Gastroesophageal sphincter (tissue), 4 donors: ENCODE data around the gene ACTC1. TPM values are rescaled to one million over a fixed set of nuclear protein-coding genes. Genes with fewer than 3 reads are reported as not detected.

Experiments used
- ATAC-seq: fragments of 150-250 bp; one replicate; pipeline ENCODE4 v1.9.1; 2016; ENCODE audit warnings: mild to moderate bottlenecking, moderate library complexity
- H3K27ac ChIP-seq, 4 donors: fragments of 200-600 bp; sonication (generic) in 3 of 4; 1 replicate in 3 of 4; 2 replicates in 1 of 4; pipeline ENCODE4 v1.5.1; 2016 to 2019
- H3K27me3 ChIP-seq: fragments of 200-600 bp; sonication (generic); one replicate; pipeline ENCODE4 v1.5.1; 2019
- H3K36me3 ChIP-seq, 2 donors: fragments of 200-600 bp; sonication (generic); one replicate each; pipeline ENCODE4 v1.5.1; 2019; ENCODE audit warnings: control low read depth in 1 of 2
- H3K4me1 ChIP-seq, 3 donors: fragments of 200-600 bp; sonication (generic); 1 replicate in 2 of 3; 2 replicates in 1 of 3; pipeline ENCODE4 v1.5.1; 2016 to 2019; ENCODE audit warnings: control low read depth in 2 of 3
- H3K4me3 ChIP-seq, 2 donors: fragments of 200-600 bp; sonication (generic); one replicate each; pipeline ENCODE4 v1.5.1; 2019; ENCODE audit warnings: mild to moderate bottlenecking in 1 of 2, moderate library complexity in 1 of 2
- H3K9me3 ChIP-seq, 3 donors: fragments of 200-600 bp; sonication (generic); one replicate each; pipeline ENCODE4 v1.5.1; 2017 to 2019; ENCODE audit warnings: control low read depth in 2 of 3
- EP300 ChIP-seq: sonication (generic); formaldehyde crosslinking; IDR thresholded peaks from one replicate; pipeline ENCODE4 v1.6.1; 2017; ENCODE audit warnings: antibody characterized with exemption, mild to moderate bottlenecking
- POLR2A ChIP-seq, 2 donors: fragments of 450-650 bp; IDR thresholded peaks; one replicate each; pipeline ENCODE4 v1.6.1; 2017; ENCODE audit warnings: antibody characterized with exemption in 2 of 2, mild to moderate bottlenecking in 2 of 2, moderate library complexity in 1 of 2
- POLR2AphosphoS5 ChIP-seq: sonication (generic); formaldehyde crosslinking; IDR thresholded peaks from one replicate; pipeline ENCODE4 v1.6.1; 2017; ENCODE audit warnings: antibody characterized with exemption
- WGBS, 2 donors: methylation state at CpG; one replicate each; pipeline ENCODE4 v1.1.5; 2018; ENCODE audit warnings: low coverage in 1 of 2; 5-methylcytosine and 5-hydroxymethylcytosine counted together
- total RNA-seq, 4 donors: library from RNA; depleted of rRNA; stranded (reverse); fragments of >200 nt; gene quantifications; one replicate each; pipeline ENCODE4 v1.1.0, GENCODE V29; 2016
- TF ChIP-seq, protein P1 (sequence below), 4 experiments: fragments of 200-600 bp in 2 of 4; fragments of 450-650 bp in 2 of 4; sonication (generic) in 1 of 4; IDR thresholded peaks; one replicate each; pipeline ENCODE4 v1.5.1; 2017 to 2019; ENCODE audit warnings: antibody characterized with exemption in 4 of 4, mild to moderate bottlenecking in 2 of 4, moderate library complexity in 2 of 4

ACTC1 gene
- total RNA-seq, 4 donors from 2014 or later = 6.6 to 24.2 (median 8.9) TPM

DNA sequence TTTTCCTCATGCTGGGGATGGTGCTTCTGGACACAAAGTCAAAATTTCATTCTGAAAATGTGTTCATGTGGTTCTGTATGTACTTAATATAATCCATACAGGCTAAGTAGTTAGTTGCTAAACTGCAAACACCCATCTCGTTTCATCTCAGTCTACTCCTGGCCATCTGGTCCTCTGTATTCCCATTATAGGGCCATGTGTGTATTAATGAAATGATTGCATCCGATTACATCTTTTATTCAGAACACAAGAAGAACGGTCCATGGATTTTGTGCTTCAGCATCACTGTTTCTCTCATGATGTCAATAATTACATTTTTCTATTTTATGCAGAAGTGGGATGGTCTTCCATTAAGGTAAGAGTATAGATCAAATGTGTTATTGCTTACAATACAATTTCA, 34.4 kb downstream of the ACTC1 start:
- no peak for ATAC-seq
- TF ChIP-seq EP300 = no peak
- TF ChIP-seq POLR2AphosphoS5 = no peak
- TF ChIP-seq, protein P1, sequence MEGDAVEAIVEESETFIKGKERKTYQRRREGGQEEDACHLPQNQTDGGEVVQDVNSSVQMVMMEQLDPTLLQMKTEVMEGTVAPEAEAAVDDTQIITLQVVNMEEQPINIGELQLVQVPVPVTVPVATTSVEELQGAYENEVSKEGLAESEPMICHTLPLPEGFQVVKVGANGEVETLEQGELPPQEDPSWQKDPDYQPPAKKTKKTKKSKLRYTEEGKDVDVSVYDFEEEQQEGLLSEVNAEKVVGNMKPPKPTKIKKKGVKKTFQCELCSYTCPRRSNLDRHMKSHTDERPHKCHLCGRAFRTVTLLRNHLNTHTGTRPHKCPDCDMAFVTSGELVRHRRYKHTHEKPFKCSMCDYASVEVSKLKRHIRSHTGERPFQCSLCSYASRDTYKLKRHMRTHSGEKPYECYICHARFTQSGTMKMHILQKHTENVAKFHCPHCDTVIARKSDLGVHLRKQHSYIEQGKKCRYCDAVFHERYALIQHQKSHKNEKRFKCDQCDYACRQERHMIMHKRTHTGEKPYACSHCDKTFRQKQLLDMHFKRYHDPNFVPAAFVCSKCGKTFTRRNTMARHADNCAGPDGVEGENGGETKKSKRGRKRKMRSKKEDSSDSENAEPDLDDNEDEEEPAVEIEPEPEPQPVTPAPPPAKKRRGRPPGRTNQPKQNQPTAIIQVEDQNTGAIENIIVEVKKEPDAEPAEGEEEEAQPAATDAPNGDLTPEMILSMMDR (IDR thresholded peaks at IDR 0.05) = no peak
- no peak for TF ChIP-seq POLR2A (IDR thresholded peaks at IDR 0.05)
- H3K4me3 ChIP-seq = no peak overlapping the region
- no peak overlapping the region for H3K27ac ChIP-seq
- H3K36me3 ChIP-seq = no peaks in the 10 kb centered on the region
- peaks cover 30% of the 10 kb centered on the region for H3K27me3 ChIP-seq
- no peaks in the 10 kb centered on the region for H3K4me1 ChIP-seq
- no peaks in the 10 kb centered on the region for H3K9me3 ChIP-seq
- 74 to 82% methylated on average over 3 of the region's 3 CpGs for WGBS, 2 donors

DNA sequence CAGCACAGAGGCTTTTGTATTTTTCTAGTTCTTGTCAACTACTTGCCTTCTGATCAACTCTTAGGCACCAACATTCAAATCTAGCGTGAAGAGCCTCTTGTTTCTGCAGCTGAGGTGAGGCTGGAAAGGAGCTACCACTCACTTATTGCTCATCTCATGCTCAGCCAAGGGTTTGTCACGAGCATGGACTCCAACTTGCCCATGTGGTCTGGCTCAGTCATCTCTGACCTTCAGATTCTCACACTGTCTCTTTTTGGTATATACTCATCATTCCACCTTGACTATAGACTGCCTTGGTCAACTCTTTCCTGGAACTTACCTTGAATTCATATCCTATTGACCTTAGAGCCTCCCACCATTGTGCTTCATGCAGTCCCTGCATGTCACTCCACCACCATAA, 35.4 kb downstream of the ACTC1 start:
- WGBS, 2 donors = 64 to 100% methylated on average over 1 to 2 of the region's 2 CpGs
- Histone ChIP-seq H3K9me3 (no peaks in the 10 kb centered on the region), H3K36me3 (no peaks in the 10 kb centered on the region), H3K27me3 (peaks cover 39% of the 10 kb centered on the region), H3K4me3 (no peak overlapping the region), H3K4me1 (peaks cover 0 to 6% (median 2%) of the 10 kb centered on the region in 3 donors), H3K27ac (no peak overlapping the region)
- ATAC-seq = no peak
- TF ChIP-seq POLR2AphosphoS5 (no peak), EP300 (no peak), POLR2A (IDR thresholded peaks at IDR 0.05) (no peak)
- TF ChIP-seq, protein P1 (IDR thresholded peaks at IDR 0.05) = no peak

DNA sequence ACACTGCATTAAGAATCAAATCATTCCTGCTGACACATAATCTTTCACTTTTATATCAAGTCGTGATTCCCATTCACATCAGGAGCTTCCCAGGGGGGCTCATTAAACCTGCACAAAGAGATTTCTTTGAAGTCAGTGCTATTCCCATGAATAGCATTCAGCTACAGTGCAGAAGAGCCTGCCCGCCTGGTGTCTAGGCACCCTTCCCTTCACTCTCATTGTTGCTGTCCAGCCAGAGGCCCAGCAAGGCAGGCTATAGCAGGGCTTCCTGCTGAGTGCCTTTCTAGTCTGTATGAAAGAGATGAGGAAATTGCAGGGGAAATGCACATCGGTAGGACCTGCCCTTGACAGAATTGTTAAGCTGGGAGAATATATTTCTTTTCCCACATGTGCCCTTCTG, 36.0 kb downstream of the ACTC1 start:
- Histone ChIP-seq H3K4me1 (peaks cover 0 to 12% (median 8%) of the 10 kb centered on the region in 3 donors), H3K4me3 (no peak overlapping the region), H3K36me3 (no peaks in the 10 kb centered on the region), H3K27me3 (peaks cover 46% of the 10 kb centered on the region), H3K9me3 (no peaks in the 10 kb centered on the region), H3K27ac (no peak overlapping the region)
- WGBS, 2 donors = 47 to 86% methylated on average over 2 to 3 of the region's 3 CpGs
- TF ChIP-seq POLR2AphosphoS5 = no peak
- no peak for ATAC-seq

DNA sequence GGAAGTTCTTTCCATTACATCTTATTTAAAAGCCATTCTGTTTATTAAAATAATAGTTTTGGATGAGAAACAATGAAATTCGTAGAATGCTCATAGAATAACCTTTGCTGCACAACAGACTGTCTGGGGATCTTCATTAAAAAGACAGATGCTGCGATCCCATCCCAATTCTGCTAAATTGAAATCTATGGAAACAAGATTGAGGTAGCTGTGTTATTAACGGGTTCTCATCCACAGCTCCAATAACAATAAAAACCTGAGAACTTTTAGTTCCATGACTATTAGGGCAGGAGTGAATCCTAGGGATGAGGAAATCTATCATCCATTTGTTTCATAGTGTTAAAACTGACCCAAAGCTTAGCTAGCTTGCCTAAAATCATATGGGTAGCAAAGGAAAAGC, 38.1 kb downstream of the ACTC1 start:
- no peak overlapping the region for H3K27ac ChIP-seq
- H3K4me3 ChIP-seq = no peak overlapping the region
- WGBS, 2 donors = 73 to 100% methylated on average over 1 to 3 of the region's 3 CpGs
- ATAC-seq = no peak
- H3K4me1 ChIP-seq = peaks cover 0 to 18% (median 8%) of the 10 kb centered on the region in 3 donors
- no peaks in the 10 kb centered on the region for H3K9me3 ChIP-seq
- H3K27me3 ChIP-seq = peaks cover 67% of the 10 kb centered on the region
- H3K36me3 ChIP-seq = no peaks in the 10 kb centered on the region
- TF ChIP-seq POLR2A (IDR thresholded peaks at IDR 0.05) = no peak
- TF ChIP-seq, protein P1 (IDR thresholded peaks at IDR 0.05) = no peak
- TF ChIP-seq EP300 = no peak
- TF ChIP-seq POLR2AphosphoS5 = no peak

DNA sequence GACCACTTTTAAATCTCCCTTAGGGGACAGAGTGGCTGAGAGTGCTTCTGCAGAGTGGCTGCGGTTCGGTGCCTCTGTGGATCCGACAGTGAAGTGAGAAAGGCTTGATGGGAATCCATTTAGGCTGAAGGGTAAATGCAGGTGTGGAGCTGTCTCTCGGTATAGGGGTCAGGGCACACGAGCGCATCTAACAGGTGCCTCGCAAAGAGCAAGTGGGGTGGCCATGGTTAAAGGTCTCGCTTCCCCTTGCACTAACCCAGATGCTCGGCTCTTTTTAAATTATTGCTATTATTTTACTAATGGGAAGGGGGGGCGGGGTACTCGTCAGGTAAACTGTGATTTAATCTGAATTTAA, 40.0 kb downstream of the ACTC1 start:
- Histone ChIP-seq H3K27me3 (peaks cover 70% of the 10 kb centered on the region), H3K4me1 (peaks cover 0 to 18% (median 8%) of the 10 kb centered on the region in 3 donors), H3K4me3 (peak overlapping the region in 1 of 2 donors; percentile 46), H3K9me3 (no peaks in the 10 kb centered on the region), H3K36me3 (no peaks in the 10 kb centered on the region), H3K27ac (no peak overlapping the region)
- no peak for ATAC-seq
- 0 to 8% methylated on average over 3 to 7 of the region's 11 CpGs for WGBS, 2 donors
- TF ChIP-seq POLR2AphosphoS5 (no peak), EP300 (no peak), POLR2A (IDR thresholded peaks at IDR 0.05) (no peak)
- TF ChIP-seq, protein P1 (IDR thresholded peaks at IDR 0.05) = no peak
